Inferior parietal cortex (tissue), 1 donor: ENCODE data around the gene OTOL1.
A peak's percentile ranks its signal among the peaks of the same experiment; 100 is the strongest.
"Not testable (repeated sequence)": the region's sequence is repeated elsewhere in the genome, so short reads cannot be mapped to it uniquely, and the experiment has no call there.

ENCODE experiments used
- DNase-seq: peaks from one replicate; pipeline ENCODE4 v3.0.0-alpha.2; 2016; ENCODE audit errors: extremely low spot score

The OTOL1 gene

DNA sequence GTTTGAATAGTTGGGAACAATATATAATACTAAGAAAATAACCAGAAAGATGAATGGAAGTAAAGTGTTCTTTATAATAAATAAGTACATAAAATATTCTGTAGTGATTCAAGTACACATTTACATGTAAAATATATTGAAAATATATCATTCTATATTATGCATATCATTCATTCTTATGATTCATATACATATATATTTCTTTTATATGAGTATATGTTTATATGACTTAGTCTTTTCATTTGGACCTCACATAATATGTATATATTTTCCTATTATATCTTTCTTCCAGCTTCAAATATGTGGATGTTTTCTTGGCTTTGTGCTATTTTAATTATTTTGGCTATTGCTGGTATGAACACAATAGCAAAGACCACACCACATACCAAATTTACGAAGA, at the start of gene OTOL1:
TSS of gene OTOL1 (plus strand) at position 301 of the 400 bp plus-strand sequence. CDS start at position 301, 0 bp downstream.
- DNase-seq, result no peak

DNA sequence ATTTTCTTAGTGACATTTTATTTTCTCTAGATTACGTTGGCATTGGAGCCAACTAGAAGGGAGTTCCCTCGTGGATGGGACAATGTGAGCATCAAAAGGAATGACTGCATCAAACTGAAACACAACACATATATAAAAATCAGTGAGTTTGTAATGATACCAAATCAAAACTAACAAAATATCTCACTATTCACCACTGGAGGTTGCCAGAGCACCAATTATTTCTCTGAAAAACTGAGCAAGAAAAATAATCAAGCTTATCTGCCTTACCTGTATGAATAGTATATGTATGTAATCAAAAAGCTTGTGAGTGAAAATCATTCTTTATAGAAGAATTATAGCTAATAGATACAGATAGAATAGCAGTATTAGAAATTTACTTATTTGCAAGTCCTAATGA, 46.8 kb upstream of the OTOL1 start:
- DNase-seq, result no peak

DNA sequence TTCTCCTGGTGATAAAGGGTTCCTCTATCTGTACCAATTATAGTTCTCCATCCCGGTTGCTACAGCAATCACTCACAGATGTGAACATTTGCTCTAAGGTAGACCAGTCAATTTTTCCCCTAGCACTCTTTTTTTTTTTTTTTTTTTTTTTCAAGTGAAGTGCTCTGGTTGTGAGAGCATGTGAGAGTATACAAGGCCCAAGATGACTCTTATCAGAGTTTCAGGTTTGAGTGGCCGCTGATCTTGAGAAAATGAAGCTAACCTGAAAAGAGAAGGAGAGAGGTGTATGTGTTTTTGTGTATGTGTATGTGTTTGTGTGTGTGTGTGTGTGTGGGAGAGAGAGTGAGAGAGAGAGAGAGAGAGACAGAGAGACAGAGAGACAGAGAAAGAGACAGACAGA, 44.4 kb upstream of the OTOL1 start:
- no peak for DNase-seq

- no peak for DNase-seq
Observed at GRCh38 chr3:161454615-161455014, 42.0 kb upstream of the OTOL1 start.

DNA sequence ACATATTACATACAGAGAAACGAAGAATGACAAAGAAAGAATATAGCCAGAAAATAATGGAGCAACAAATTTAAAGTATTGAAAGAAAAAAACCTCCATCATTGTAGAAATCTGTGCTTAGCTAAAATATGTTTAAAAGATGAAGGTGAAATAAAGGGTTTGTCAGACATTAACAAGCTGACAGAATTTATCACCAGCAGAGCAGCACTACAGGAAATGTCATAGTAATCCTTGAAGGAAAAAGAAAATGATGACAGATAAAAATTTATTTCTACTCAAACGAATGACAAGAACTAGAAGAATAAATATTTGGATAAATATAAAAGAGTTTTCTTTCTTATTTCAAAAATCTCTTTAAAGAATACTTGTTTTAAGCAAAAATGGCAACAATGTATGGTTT, 40.6 kb upstream of the OTOL1 start:
- no peak for DNase-seq

DNA sequence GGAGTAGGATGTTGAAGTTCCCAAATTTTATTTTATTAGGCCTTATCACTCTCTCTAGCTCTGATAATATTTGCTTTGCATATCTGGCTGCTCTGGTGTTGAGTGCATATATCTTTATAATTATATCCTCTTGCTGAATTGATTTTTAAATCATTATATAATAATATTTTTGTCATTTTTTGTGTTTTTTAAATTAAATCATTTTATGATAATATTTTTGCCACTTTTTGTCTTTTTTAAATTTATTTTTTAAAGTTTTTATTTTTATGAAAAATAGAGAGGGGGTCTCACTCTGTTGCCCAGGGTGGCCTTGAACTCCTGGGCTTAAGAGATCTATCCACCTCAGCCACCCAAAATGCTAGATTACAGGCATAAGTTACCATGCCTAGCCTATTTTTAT, 34.5 kb upstream of the OTOL1 start:
- no peak for DNase-seq

GRCh38 chr3:161471211-161471610, 25.4 kb upstream of the OTOL1 start:
- no peak for DNase-seq

- no peak for DNase-seq
Observed at GRCh38 chr3:161474139-161474538, 22.5 kb upstream of the OTOL1 start.

DNA sequence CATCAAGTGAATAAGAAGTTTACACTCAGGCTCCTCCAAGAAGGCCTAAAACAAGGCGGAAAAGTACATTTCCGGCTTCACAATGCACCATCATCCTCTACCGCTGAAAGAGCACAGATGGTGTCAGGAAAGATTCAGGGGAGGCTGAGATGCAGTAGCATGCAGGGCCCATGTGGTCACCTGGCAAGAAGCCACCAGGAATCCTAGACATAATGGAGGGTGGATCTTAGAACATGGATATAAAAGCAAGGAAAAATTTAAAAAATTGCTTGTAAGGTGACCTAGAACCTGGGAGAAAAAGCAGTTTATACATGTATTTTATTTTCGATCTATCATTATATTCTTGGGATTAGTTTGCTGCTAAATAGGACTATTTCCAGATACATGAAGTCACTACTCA, 21.9 kb upstream of the OTOL1 start:
- no peak for DNase-seq

GRCh38 chr3:161475206-161475605, 21.4 kb upstream of the OTOL1 start:
- no peak for DNase-seq

- no peak for DNase-seq
Observed at GRCh38 chr3:161475905-161476304, 20.7 kb upstream of the OTOL1 start.

GRCh38 chr3:161484226-161484625, 12.4 kb upstream of the OTOL1 start:
- DNase-seq, result no peak

DNA sequence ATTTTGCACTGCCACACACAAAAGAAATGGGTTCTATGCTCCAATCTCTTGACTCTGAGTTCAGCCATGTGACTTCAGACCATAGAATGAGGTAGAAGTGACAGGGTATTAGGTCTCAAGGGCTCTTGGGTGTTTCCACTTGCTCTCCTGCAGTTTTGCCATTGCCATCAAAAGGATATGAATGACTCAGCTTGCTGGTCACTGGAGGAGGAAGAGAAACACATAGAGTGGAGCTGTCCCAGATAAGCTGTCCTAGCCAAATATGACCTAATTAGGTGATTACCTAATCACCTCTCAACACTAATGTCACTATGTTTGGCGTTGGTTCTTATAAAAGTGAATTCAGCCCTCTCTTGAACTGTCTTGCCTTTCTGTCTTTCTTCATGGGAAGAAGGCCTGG, 8.3 kb upstream of the OTOL1 start:
- DNase-seq, result not testable (repeated sequence)

DNA sequence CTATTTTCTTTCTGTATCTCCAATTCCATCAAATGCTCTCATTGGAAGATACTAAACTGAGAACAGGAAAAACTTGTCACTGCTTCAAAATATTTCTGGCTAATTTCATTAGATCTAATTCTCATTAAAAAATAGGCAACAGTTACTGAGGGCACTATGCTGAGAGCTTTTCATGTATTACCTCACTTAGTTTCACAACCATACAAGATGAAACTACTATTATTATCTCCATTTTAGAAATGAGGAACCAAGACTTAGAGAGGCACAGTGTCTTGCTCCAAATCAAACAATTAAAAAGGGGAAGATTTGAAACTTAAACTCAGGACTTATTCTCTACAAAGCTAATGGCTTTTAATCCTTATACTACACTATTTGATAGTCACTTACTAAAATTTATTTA, 7.2 kb upstream of the OTOL1 start:
- DNase-seq, result no peak

- not testable (repeated sequence) for DNase-seq
Observed at GRCh38 chr3:161490845-161491244, 5.8 kb upstream of the OTOL1 start.

DNA sequence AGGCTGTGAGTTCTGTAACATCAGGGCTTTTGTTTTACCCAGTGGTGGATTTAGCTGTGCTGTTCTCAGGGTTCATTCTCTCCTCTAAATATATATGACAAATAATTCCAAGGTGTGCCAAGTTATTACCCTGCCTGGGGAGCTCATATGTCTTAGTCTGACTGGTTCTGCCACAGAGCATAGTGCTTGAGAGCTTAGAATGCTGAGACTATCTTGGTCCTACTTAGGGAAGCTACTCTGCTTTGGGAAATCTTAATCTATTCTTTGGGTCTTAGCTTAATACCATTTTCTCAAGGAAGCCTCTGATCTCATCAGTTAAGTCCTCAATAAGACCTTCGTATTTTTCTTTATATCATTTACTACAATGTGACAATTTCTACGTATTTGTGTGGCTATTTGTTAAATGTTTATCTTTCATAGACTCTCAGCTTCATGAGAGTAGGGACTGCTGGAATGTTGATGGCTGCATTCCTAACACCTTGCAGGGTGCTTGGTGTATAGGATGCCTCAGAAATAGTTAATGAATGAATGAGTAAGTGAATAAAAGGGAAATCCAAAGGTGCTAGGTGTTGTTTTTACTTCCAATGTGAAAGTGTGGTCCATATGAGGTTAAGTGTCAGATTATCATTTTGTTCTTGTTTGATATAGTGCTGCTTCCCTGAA, 1.8 kb downstream of the OTOL1 start:
- no peak for DNase-seq

- peak; percentile 35 for DNase-seq
Observed at GRCh38 chr3:161500068-161500796, 3.6 kb downstream of the OTOL1 start.

DNA sequence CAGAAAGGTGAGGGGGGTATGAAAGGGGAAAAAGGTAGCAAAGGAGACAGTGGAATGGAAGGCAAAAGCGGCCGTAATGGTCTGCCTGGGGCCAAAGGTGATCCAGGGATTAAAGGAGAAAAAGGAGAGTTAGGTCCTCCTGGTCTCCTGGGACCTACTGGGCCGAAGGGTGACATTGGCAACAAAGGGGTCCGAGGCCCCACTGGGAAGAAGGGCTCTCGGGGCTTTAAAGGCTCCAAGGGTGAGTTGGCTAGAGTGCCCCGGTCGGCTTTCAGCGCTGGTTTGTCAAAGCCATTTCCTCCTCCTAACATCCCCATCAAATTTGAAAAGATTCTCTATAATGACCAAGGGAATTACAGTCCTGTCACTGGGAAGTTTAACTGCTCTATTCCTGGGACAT, 6.7 kb downstream of the OTOL1 start:
- DNase-seq, result no peak

DNA sequence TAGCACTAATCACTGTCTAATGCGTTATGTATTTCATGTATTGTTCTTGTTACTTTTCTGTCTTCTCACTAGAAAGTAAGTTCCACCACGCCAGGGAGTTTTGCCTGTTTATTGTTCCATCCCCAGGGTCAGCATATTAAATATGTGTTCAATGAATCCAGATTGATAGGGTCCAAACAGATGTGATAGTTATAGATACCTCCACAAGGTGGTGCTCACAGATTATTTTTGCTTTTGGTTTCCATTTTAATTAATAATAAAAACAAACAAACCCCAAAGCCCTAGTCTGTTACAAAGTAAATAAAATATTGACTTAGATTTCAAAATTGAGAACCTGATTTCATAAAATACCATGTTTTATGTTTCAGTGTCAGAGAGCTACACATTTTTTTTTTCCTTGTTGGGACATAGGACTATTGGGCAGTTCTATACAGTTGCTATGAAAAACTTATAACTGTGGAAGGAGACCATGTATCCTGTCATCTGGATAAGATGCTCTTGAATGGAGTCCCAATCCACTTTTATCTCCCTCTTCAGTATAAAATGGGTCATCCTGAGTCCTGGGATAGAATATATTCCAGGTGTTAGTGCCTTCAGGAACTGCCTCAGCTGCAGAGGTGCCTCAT, 12.4 kb downstream of the OTOL1 start:
- DNase-seq, result no peak

GRCh38 chr3:161510510-161511260, 14.1 kb downstream of the OTOL1 start:
- no peak for DNase-seq

GRCh38 chr3:161523916-161524315, 27.3 kb downstream of the OTOL1 start:
- no peak for DNase-seq

DNA sequence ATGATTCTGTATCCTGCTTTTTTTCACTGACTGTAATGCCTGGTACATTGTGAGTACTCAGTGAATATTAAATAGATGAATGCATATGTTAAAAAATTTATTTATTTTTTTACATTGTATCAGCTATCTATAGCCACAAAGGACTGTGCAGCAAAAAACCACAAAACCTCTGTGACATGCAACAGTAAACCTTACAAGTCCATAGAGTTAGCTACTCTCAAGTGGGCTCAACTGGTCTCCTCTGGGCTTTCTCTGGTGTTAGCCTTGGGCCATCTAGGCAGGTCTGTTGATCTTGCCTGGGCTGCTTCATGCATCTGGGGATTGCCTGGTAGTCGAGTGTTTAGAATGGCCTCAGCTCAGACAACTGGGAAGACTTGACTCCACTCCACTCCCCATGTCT, 35.3 kb downstream of the OTOL1 start:
- no peak for DNase-seq
